M059J (cell line): Measurements from ENCODE around the gene LRPPRC. TPM values are rescaled to one million over a fixed set of nuclear protein-coding genes. Genes with fewer than 3 reads are reported as not detected.

Experiments
- DNase-seq: peaks from one replicate; pipeline ENCODE4 v3.0.0-alpha.2; 2012; ENCODE audit warnings: low read depth
- total RNA-seq: library from RNA; depleted of rRNA; stranded (reverse); fragments of >200 nt; shearing (Covaris generic); gene quantifications from 2 replicates; pipeline ENCODE4 v1.2.3, GENCODE V29; 2014

Gene LRPPRC
- total RNA-seq, 1 experiment from 2014 or later: 36.8 TPM

GRCh38 chr2:43854671-43855070, 141.1 kb downstream of the LRPPRC start:
- no peak for DNase-seq

GRCh38 chr2:43853141-43854081, 142.4 kb downstream of the LRPPRC start:
- DNase-seq: no peak

DNA sequence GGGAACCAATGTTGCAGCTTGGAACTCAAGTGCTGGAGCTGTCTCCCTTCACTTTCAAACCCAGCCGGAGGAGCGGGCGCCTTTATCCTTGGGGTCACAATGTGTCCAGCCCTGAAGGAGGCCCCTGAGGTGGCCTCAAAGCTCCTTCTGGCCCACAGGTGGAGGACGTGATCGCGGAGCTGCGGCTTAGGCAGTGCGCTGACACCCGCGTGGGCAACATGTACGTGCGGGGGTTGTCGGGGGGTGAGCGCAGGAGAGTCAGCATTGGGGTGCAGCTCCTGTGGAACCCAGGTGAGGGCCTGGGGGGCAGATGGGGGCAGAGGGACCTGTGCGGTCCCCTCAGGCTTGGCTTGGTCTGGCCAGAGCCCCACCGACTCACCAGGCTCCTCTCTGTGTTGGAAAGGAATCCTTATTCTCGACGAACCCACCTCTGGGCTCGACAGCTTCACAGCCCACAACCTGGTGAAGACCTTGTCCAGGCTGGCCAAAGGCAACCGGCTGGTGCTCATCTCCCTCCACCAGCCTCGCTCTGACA, 143.5 kb downstream of the LRPPRC start:
- no peak for DNase-seq

DNA sequence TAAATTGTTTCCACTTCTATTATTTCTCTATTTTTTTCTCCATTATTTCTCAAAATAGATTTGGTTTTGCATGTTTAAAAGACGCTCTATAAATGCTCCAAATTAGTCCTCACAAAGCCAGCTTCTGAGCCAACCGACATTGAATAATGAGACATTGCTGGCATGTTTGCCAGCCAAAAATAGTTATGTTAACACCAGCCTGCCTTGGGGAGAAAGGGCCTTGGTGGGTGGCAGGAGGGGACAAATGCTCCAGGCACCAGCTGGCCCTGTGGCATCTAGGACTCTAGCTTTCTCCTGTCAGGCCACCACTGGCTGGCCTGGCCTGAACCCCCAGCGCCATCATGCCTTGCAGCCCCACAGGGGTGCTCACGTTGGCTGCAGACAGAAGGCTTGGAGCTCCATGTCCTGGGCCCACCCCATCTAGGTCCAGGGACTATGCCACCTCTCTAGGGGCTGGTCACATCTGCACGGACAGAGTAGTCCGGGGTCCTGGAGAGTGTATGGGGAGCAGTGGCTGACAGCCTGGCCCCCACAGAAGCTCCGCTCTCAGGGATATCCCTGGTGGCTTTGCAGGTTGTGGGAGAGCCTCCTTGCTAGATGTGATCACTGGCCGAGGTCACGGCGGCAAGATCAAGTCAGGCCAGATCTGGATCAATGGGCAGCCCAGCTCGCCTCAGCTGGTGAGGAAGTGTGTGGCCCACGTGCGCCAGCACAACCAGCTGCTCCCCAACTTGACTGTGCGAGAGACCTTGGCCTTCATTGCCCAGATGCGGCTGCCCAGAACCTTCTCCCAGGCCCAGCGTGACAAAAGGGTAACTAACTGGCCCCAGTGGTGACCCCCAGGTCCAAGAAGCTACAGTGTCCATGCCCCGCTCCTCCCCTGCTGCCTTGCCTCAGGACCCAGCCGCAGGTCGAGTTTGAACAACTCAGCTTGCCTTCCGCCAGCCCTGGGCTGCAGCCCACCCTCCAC, 144.5 kb downstream of the LRPPRC start:
- DNase-seq: no peak

DNA sequence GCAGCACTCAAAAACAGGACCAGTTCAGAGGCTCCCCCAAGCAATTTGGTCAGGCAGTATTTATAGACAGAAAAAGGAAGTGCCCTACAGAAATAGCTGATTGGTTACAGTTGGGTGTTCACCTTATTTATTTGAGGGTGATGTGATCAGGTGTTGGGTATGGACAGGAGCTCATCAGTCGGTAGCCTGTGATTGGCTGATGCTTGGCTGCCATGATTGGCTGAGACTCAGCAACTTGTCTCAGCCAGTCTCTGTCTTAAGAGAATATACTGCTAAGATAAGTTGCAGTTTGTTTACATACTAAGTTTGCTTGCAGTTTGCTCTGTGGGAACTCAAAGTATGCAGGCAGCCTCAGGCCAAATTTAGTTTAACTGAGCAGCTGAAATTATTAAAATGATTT, 147.6 kb downstream of the LRPPRC start:
- DNase-seq: peak; percentile 55

DNA sequence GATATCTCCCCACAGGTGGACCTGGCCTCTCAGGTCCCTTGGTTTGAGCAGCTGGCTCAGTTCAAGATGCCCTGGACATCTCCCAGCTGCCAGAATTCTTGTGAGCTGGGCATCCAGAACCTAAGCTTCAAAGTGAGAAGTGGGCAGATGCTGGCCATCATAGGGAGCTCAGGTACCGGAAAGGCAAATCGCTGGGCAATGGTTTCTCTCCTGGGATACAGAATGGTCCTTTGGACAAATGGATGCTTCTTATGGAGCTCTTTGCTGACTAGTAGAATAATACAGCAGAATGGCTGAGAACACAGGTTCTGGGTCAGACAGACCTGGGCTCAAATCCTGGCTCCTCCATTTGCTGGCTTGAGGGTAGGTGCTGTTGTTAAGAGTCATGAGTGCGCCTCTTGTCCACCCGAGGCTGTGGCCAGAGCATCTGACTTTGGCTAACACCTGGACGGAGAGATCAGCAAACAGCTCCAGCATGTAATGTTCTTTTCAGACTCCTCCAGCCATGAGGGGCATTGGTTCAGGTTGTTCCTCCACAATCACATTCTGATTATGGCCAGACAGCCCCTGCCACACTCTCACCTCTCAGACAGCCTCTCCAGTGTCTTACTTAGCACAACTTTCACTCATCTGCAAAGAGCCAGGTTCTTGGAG, 149.5 kb downstream of the LRPPRC start:
- DNase-seq: no peak

GRCh38 chr2:43845181-43845580, 150.6 kb downstream of the LRPPRC start:
- no peak for DNase-seq

DNA sequence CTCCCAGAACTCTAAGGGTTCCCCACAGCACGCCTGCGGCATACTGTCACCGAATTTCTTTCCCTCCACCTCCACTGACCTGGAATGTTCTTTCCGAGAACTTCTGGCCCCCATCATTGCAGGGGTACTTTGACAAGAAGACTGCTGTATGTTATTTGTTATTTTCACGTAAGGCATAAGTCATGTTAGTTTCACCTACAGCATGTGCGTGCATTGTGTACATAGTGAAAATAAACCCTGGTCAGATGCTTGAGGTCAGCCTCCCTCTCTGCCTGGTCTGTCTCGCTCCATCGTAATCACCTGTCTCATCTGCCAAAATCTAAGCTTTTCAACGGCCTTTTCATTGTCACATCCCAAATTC, 152.9 kb downstream of the LRPPRC start:
- no peak for DNase-seq

GRCh38 chr2:43841949-43842865, 153.6 kb downstream of the LRPPRC start:
- DNase-seq: no peak

GRCh38 chr2:43840965-43841364, 154.8 kb downstream of the LRPPRC start:
- DNase-seq: peak; percentile 16

- DNase-seq: no peak
Observed at GRCh38 chr2:43839776-43840564, 155.8 kb downstream of the LRPPRC start.

DNA sequence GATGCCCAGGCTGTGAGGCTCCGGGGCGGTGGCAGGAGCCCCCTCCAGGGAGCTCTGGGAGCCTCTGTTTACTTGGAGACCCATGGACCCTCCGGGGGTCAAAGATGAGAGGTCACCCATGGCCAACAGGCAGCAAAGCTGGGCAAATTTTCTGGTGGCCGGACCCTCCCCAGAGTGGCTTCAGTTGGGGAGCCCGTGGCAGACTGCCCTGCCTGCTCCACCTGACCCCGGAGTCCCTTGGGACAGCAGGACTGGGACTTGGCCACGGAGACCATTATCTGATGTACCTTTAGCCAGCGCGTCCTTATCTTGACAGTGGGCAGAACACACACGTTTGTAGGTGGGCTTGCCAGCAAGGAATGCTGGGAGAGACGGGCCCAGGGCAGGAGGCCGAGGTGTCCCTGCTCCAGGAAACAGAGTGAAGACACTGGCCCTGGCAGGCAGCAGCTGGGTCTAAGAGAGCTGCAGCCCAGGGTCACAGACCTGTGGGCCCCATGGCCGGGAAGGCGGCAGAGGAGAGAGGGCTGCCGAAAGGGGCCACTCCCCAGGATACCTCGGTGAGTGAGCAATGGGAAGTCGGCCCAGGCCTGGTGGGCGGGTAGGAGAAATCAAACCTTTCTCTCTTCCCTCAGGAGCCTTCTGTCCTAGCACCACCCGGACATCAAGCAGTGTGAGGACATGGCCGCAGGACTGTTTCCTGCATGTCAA, 157.1 kb downstream of the LRPPRC start, which contains the start of the genes ABCG5 and ABCG8:
ABCG5 (minus strand) TSS at position 280 of the 708 bp plus-strand sequence; CDS start at position 120, 160 bp downstream.
ABCG8 (plus strand) TSS at position 412 of the 708 bp plus-strand sequence; CDS start at position 495, 83 bp downstream.
- DNase-seq: no peak

DNA sequence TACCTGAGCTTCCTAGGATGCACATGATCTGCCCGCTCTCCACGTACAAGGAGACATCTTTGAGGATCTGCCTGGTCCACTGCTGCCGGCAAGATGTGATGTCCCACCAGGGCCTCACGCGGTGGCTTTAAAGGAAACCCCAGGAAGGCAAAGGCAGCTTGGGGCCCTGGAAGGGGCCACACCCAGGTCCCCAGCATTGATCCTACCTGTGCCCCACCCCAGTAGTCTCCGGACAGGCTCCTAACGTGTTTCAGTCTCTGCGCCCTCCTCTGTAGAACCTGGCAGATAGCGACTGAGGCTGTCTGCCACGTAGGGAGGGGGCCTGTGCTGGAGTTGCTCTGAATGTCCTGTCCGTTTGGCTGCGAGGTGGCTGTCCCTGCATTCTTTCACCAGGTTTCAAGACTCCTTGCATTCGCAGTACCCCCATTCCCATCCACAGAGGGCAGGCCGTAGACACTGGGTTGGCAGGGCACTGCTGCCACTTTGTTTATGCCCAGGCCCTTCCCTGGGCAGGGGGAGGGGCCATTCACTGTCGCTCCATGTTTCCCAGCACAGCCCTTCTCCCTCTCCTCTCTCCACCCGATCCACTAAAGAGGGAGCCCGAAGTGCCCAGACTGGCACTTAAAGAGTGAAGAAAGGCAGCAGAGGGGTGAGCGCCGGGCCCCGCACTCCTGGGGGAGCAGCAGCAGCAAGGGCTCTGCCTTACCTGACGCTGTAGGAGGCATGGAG, 157.8 kb downstream of the LRPPRC start:
- no peak for DNase-seq

DNA sequence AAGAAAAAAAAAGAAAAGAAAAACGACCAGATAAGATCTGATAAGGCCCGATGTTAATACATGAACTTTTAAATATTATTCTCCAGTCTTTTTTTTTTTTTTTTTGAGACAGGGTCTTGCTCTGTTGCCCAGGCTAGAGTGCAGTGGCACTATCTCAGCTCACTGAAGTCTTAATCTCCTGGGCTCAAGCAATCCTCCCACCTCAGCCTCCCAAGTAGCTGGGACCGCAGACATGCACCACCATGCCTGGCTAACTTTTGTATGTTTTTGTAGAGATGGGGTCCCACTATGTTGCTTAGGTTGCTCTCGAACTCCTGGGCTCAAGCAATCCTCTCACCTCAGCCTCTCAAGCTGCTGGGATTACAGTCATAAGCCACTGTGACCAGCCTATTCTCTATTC, 158.8 kb downstream of the LRPPRC start:
- DNase-seq: no peak
